GM19351 (cell line): ENCODE data around the gene SYNE4.

Source experiments
- ATAC-seq: cut with Tn5 transposase; IDR thresholded peaks from one replicate; pipeline ENCODE4 v1.9.1; 2021; ENCODE audit warnings: mild to moderate bottlenecking, moderate library complexity; ENCODE audit not compliant: unreplicated experiment

Gene SYNE4

DNA sequence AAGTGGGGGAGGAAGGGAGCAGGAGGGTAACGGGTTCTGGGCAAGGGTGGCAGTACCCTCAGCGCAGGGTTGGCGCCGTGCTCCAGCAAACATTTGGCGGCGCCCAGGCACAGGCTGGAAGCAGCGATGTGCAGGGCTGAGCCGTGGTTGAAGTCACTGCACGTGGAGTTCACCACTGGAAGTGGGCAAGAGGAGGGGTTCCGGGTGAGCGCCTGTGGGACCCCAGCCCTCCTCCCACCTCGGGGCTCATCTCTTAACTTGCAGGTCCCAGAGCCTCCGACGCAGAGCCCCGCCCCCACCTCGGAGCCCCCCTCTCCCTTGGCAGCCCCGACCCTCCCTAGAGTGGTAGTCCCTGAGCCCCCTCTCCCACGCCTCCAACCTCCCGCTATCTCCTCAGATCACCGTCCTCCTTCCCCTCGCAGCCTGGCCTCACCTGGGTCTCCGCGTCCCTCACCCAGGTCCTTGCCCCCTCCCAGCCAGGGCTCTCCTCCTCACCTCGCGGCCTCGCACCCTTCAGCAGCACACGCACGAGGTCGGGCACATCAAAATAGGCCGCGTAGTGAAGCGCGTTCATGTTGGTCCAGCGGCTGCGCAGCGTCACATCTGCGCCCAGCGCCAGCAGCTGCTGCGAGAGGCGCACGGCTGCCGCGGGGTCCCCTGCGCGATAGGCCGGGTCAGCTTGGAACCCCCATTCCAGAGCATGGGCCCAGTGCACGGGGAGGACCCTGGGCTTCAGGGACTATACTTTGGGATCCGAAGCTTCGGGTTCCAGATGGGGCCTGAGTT, 17.7 kb upstream of the SYNE4 start:
- ATAC-seq = no peak

DNA sequence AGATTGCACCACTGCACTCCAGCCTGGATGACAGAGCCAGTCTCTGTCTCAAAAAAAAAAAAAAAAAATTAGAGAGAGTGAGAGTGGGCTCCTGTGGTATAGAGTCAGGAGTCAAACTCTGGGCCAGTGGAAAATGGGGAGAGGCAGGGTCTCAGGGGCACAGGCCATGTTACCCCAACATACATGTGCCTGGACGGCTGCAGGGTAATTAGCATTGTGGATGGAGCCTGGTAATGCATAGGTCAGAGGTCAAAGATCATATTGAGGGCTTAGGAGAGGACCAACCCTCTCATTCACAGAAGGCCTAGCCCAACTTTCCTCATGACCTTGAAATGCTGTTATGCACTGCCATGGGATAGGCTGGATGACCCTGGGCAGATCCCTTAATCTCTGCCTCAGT, 16.9 kb upstream of the SYNE4 start:
- no peak for ATAC-seq

DNA sequence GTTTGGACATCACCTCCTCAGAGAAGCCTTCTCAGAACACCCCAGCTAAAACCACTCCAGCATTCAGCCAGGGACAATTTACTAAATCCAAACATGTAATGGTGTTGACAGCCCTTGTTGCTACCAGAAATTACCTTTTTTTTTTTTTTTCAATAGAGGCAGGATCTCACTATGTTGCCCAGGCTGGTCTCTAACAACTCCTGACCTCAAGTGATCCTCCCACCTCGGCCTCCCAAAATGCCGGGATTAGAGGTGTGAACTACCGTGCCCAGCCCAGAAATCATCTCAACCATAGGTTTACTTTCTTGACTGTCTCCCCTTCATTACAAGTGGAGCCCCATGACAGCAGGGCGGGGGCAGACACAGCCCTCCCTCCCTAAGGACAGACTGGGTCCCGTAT, 14.8 kb upstream of the SYNE4 start:
- ATAC-seq = no peak

DNA sequence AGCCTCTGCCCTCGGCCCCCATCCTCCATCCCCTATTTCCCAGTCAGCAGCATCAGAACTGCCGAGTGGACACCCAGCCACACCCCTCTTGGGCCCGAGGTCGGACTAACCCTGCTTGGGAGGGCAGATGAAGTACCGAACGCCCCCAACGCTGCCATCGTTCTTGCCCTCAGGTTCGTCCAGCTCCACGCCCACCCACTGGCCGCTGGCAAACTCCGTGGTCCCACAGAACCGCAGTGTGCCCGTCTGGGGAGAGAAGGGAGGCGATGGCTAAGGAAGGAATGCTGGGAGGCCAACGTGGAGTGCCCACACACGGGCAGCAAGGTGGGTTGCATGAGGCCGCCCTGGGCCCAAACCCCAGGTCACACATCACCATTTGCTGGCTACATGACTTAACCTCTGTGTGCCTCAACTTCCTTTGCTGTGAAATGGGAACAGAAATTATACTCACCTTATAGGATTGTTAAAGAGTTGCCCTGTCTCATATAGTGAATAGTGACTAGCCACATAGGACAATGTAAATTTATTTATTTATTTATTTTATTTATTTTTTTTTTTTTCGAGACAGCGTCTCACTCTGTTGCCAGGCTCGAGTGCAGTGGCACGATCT, 10.6 kb upstream of the SYNE4 start:
- no peak for ATAC-seq

DNA sequence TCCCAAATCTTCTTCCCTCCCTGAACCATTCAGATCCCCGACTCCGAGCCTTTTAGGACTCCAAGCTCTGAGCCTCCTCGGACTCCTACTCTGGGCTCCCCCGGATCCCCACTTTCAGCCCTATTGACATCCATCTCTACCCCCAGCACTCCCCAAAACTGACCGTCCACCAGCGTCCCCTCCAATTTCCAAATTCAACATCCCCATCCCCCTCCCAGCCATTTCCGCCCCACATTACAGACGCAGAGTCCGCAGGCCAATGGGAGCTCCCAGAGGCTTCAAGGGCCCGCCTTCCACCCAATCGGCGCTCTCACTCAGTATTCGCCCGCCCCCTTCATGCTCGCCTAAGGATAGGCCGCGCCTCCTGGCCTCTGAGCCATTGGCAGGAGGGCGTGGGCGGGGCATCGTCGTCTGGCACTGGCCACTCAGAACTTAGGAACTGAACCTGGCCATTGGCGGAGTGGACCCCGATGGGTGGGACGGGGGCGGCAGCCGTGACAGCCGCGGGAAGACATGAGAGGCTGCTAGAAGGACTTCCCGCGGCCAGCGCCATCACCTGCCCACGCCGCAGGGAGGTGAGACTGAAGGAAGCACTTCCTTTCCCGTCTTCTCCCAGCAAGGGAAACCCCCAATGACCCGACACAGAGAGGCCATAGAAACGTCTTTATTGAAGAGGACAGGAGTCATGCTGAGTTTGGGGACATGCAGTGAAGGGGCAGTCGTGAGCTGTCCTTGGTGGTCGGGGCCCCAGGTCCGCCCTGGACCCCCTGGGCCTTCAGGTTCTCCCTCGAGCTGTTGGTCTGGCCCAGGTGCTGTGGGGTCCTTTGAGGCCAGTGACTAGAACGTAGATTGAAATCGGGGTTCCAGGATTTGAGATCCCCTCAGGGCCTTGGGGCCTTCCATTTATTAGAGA, 5.7 kb upstream of the SYNE4 start, which contains the start of gene ALKBH6:
TSS of gene ALKBH6 (minus strand) at position 202 of the 913 bp plus-strand sequence. CDS start 816 bp downstream, outside the sequence.
- ATAC-seq = peak; percentile 97

DNA sequence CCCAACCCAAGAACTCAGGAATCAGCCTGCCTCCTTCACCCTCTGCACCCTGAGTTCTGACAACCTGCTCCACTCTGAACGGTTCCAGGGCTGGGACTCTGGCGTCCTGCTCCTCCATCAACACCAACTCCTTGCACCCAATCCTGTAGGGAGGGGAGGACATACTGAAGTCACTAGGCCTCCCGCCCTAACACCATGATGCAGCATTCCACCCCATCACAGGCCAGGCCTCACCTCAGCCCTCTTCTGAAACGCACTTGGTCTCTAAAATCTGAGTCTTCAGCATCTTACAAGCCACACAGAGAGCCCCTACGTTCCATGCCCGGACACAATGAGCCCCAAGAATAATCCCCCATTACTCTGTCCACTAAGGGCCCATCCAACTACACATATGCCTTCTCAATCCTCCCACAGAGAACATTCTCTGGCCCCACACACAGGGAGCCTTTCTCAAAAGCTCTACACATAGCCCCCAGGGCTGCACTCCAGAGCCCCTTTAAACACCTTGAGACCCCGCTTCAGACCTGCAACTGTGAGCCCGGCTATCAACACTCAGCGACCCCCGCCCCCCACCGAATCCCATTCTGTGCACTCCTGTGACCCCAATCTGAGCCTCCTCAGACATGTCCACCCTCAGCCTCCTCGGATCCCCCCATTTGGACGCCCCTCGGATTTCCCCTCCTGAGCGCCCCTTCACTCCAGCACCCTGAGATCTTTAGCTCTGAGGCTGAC, 4.8 kb upstream of the SYNE4 start:
- ATAC-seq = no peak

DNA sequence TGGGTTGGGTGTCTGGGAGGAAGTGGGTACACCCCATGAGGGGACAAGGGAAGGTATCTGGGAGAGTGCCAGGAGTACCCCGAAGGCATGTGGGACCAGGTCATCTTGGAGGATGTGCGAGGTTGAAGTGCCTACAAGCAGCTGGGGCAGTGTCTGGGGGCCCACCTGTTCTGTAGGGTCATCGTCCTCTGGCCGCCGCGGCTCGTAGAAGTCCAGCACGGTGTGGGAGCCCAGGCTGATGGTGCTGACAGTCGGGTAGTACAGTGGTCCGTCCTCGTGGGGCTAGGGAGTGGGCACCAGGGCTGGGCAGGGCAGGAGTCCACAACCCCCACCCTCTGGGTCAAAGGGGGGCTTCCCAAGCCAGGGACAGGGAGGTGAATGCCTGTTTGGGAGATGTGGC, 1.8 kb upstream of the SYNE4 start:
- ATAC-seq = no peak

DNA sequence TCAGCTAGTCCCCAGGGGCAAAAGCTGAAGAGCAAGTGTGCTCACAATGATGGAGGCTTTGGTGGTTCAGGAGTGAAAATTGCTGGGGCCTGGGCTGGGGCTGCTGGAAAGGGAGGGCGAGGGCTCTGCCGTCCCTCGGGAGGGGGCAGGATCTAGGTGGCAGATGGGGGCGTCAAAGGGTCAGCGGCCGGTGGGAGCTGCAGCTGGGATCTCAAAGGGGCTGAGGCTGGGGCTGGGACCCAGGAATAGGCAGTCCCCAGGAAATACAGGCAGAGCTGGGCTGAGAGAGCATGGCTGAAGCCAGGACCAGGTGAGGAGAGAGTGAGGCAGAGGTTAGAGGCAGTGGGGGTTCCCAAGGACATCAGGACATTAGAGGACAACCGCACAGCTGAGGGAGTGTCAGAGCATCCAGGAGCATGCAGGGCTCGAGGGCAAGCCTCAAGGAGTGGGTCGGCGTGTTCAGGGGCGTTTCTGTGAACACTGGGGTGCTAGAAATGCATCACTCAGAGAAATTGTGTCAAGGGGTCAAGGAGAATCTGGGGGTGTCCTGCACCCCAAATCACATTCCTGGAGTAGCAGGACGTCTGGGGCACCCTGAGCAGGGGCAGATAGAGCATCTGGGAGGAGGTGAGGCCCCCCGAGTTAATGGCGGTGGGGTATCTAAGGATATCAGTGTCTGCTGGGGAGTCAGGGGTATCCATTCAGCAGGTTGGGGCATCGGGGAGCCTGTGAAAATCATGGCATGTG, 1.2 kb upstream of the SYNE4 start:
- no peak for ATAC-seq

DNA sequence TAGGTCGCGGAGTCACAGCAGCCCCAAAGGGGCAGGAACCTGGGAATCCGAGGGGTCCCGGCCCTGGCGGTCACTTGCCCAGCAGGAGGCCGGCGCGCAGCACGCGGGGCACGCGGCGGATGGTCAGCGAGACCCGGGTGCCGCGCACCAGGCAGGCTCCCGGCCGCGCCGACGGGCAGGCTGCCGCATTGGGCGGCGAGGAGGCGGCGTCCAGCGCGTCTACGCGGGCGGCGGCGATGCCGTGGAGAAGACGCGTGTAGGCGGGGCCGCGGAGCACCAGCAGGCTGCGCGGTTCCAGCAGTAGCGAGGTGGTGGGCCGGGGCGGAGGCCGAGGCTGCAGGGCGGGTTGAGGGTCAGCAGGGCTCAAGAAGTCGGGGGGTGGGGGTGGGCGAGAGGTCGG, 607 bp upstream of the SYNE4 start:
- no peak for ATAC-seq

DNA sequence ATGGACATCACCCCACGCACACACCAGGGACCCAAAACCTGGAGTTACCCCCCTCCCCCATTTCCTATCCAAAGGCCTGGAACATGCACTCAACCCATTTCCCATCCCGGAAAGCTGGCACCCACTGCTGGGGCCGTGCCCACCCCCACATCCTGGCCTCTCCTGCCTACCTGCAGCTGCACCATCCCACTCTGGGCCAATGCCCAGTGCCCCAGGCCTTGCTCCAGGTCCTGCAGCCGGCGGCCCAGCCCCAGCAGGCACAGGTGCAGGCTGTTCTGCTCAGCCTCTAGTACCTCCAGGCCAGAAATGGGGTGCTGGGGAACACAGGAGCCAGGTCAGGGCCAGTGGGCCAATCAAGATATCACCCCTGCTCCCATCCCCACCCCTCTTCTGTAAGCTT, 1.7 kb downstream of the SYNE4 start:
- no peak for ATAC-seq

DNA sequence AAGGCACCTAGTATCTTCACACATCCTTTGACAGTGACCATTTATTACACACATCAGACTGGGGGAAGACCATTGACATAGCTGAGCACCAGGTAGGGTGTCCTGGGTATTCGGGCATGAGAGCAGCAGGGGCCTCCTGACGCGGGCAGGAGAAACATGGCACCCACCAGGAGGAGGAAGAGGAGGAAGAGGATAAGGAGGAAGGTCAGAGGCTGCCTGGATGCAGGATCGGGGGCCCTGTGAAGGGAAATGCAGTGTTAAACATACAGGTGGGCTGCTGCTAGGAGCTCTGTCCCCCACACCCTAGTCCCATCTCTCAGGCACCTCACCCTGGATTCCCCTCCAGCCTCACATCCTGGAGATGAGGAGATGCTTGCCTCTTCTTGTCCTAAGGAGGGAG, 5.3 kb downstream of the SYNE4 start:
- no peak for ATAC-seq

DNA sequence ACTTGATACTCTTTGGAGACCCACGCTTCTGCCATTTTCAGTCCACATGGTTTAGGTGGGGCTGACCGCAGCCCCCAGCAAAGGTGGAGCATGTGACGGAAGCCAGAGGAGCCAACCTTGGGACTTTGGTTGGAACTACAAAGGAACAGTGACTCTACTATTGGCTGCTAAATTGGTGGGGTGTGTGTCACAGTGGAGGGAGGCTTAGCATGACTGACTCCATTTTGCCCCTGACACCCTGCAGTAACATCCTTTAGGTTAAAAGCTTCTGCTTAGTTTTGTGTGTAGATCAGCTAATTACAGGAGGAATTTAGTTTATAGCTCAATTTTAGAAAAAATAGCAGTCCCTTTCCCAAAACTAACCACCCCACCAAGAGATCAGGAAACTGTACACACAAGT, 7.0 kb downstream of the SYNE4 start:
- ATAC-seq = no peak

DNA sequence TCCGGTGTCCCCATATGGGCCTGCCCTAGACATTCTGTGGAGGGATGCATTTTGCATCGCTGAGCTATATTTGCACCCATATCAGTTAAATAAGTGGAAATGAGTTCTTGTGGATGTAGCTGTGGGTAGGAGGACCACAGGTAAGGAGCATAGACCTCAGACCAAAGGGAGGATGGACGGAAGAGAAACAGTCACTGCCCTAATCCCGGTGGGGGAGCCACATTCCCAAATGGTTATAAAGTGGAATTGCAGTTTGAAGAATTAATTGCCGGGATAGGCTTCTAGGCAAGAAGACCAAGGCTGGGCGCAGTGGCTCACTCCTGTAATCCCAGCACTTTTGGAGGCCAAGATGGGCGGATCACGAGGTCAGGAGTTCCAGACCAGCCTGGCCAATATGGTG, 11.8 kb downstream of the SYNE4 start:
- no peak for ATAC-seq

DNA sequence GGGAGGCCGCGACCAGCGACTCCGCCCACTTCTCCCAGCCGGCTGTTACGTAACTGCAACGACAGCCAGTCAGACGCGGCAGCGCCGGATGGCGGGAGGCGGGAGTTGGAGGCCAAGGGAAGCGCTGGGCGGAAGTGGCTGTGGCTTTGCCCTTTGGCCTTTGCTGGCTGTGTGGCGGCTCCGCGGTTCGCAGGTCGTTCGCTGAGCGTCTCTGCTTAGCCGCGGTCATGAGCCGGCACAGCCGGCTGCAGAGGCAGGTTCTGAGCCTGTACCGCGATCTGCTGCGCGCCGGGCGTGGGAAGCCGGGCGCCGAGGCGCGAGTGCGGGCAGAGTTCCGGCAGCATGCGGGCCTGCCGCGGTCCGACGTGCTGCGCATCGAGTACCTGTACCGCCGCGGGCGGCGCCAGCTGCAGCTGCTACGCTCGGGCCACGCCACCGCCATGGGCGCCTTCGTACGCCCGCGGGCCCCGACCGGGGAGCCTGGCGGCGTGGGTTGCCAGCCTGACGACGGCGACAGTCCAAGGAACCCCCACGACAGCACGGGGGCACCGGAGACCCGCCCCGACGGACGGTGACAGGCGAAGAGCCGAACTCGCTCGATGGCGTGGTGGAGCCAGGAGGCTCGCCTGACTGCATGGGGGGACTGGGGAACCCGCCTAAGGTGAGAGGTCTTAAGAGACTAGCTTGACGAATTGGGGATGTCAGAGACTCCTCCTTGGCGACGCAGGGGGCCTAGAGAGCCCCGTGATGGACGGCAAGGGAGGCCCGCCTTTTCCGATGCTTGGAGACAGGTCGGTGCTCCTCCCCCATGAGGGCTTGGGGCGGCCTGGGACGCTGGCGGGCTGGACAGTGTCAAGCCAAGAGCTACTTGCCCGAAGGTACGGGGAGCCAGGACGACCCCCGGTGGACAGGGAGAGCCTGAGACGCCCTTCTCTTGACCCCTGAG, 13.3 kb downstream of the SYNE4 start, which contains the start of gene SDHAF1:
TSS of gene SDHAF1 (plus strand) at position 141 of the 946 bp plus-strand sequence. CDS start at position 228, 87 bp downstream.
- ATAC-seq = peak; percentile 80

DNA sequence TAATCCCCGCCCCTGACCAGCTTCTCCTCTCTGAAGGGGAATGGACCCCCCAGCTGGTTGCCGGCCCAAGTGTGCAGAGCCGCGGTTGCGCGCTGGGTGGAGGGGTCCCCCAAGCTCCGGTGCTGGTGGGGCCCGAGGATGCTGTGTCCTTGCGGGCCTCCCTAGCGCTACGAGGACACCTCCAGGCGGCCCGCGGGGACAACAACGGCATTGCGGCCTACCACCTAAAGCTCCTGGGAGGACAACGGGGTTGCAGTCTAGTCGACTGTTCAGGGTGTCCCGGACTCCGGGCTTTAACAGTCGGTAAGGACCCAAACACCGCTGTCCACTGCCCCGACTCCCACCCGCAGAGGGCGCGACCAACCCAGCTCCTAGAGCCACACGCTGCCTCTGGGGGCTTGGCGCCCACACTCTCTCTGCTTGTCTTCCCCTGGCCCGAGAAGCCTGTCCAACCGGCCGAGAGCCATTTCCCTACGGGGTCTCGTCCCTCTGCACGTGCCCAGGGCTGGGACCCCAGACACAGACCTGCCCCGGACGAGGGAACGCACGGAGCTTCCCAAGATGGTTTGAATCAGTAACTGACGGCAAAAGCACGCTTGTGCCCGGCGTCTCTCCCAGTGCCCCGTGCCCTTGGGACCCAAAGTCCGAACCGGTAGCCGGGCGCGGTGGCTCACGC, 14.6 kb downstream of the SYNE4 start:
- ATAC-seq = no peak

DNA sequence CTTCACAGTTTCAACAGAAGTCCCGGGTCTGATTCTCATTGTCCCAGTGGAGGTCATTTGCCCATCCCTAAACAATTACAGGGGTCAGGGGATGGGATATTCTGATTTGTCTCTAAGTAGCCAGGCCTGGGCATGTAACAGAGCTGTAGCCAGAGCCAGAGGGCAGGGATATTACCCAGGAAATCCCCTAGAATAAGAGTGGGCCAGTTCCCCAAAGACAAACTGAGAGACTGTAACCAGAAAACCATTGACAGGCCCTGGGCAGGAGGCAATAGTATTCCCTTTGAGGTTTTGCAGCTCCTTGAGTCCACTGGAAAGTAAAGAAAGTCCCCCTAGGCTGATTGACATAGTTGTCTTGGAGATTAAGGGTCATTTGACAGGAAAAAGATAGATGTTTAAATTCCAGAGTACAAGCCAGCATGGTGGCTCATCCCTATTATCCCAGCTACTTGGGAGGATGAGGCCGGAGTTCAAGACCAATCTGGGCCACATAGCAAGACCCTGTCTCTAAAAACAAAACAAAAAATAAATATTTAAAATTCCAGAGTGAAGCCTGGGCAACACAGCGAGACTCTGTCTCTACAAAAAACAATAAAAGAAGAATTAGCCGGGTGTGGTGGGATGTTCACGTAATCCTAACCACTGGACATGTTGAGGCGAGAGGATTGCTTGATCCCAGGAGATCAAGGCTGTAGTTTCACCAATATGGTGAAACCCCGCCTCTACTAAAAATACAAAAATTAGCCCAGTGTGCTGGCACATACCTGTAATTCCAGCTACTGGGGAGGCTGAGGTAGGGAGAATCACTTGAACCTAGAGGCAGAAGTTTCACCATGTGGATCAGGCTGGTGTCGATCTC, 15.5 kb downstream of the SYNE4 start:
- no peak for ATAC-seq

DNA sequence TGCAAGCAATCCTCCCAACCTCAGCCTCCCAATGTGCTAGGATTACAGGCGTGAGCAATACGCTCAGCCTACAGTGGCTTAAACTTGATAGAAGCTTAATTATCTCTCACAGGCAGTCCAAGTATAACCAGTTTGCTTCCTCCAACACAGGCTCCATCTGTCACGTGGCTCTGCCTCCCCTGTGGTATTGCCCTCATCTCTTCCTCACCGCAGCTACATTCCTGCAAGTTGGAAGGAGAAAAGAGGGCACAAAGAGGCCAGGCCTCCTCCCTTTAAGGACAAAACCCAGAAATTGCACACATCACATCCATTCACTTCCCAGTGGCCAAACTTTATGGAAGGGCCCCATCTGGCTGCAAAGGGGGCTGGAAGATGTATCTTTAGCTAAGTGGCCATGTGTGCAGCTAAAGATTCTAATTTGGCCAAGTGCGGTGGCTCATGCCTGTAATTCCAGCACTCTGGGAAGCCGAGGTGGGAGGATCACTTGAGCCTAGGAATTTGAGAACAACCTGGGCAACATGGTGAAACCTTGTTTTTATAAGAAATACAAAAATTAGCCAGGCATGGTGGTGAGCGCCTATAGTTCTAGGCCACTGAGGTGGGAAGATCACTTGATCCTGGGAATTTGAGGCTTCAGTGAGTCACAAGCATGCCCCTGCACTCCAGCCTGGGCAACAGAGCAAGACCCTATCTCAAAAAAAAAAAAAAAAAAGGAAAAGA, 16.7 kb downstream of the SYNE4 start:
- no peak for ATAC-seq
